DND-41 (cell line): ENCODE results near the gene RBBP7.

Experiments used
- ATAC-seq: fragments of 200-7000 bp; cut with Tn5 transposase; 3 replicates; pipeline ENCODE4 v1.9.1; 2021; ENCODE audit warnings: low read depth; ENCODE audit not compliant: insufficient read depth
- DNase-seq: peaks from one replicate; pipeline ENCODE4 v3.0.0-alpha.2; 2020
- H2AFZ ChIP-seq: 2 replicates; pipeline ENCODE4 v1.6.0; 2012; ENCODE audit warnings: low read depth, low read length
- H3K27ac ChIP-seq: 2 replicates; pipeline ENCODE4 v1.5.1; 2012; ENCODE audit warnings: low read length, inconsistent platforms
- H3K27me3 ChIP-seq: fragments of 200-600 bp; sonication (generic); 2 replicates; pipeline ENCODE4 v1.6.0; 2012; ENCODE audit warnings: low read length, mild to moderate bottlenecking, inconsistent platforms; ENCODE audit not compliant: insufficient read depth, poor library complexity
- H3K36me3 ChIP-seq: 2 replicates; pipeline ENCODE4 v1.5.1; 2012; ENCODE audit warnings: low read length, inconsistent platforms; ENCODE audit not compliant: insufficient read depth
- H3K4me1 ChIP-seq: 2 replicates; pipeline ENCODE4 v1.5.1; 2012; ENCODE audit warnings: mild to moderate bottlenecking, low read length; ENCODE audit not compliant: insufficient read depth
- H3K4me2 ChIP-seq: 2 replicates; pipeline ENCODE4 v1.6.0; 2012; ENCODE audit warnings: mild to moderate bottlenecking, moderate library complexity, low read length, inconsistent platforms; ENCODE audit not compliant: insufficient read depth
- H3K4me3 ChIP-seq, 2 experiments: fragments of 200-600 bp in 1 of 2; shearing (Covaris generic) in 1 of 2; 2 replicates each; pipeline ENCODE4 v1.5.1; 2012 to 2016; ENCODE audit warnings: inconsistent platforms in 2 of 2, low read length in 2 of 2, mild to moderate bottlenecking in 2 of 2, low read depth in 1 of 2, moderate library complexity in 1 of 2
- H3K79me2 ChIP-seq: 2 replicates; pipeline ENCODE4 v1.6.0; 2012; ENCODE audit warnings: low read length, inconsistent platforms; ENCODE audit not compliant: insufficient read depth
- H3K9ac ChIP-seq: 2 replicates; pipeline ENCODE4 v1.6.0; 2012; ENCODE audit warnings: low read depth, mild to moderate bottlenecking, inconsistent platforms, low read length, moderate library complexity
- H3K9me3 ChIP-seq: 2 replicates; pipeline ENCODE4 v1.5.1; 2012; ENCODE audit warnings: low read length, moderate library complexity, mild to moderate bottlenecking, inconsistent platforms; ENCODE audit not compliant: insufficient read depth, severe bottlenecking
- H4K20me1 ChIP-seq: 2 replicates; pipeline ENCODE4 v1.6.0; 2012; ENCODE audit warnings: low read length; ENCODE audit not compliant: insufficient read depth
- CTCF ChIP-seq: IDR thresholded peaks from 2 replicates; pipeline ENCODE4 v1.5.1; 2012; ENCODE audit warnings: borderline replicate concordance, low read length, moderate library complexity, mild to moderate bottlenecking; ENCODE audit not compliant: poor library complexity, severe bottlenecking; ENCODE audit errors: extremely low read depth
- EZH2 ChIP-seq: IDR thresholded peaks from 3 replicates; pipeline ENCODE4 v1.6.1; 2012; ENCODE audit warnings: borderline replicate concordance, low read depth, mild to moderate bottlenecking, moderate library complexity, low read length, inconsistent platforms; ENCODE audit not compliant: severe bottlenecking

Gene RBBP7

GRCh38 chrX:16796298-16796697, 73.9 kb downstream of the RBBP7 start:
- DNase-seq = no peak
- H3K9ac ChIP-seq = no peak overlapping the region
- H3K9me3 ChIP-seq = no peaks in the 10 kb centered on the region
- peaks cover 69% of the 10 kb centered on the region for H3K79me2 ChIP-seq
- no peaks in the 10 kb centered on the region for H3K27me3 ChIP-seq
- no peak overlapping the region for H3K27ac ChIP-seq
- H3K4me2 ChIP-seq = no peak overlapping the region
- no peak overlapping the region for H3K4me3 ChIP-seq
- no peak for ATAC-seq
- peaks cover 9% of the 10 kb centered on the region; the same call in 1 of the 2 replicates for H4K20me1 ChIP-seq
- no peak for TF ChIP-seq EZH2
- TF ChIP-seq CTCF = no peak
- no peak overlapping the region for H2AFZ ChIP-seq
- H3K4me1 ChIP-seq = no peaks in the 10 kb centered on the region
- peaks cover 28% of the 10 kb centered on the region for H3K36me3 ChIP-seq
